HepG2 (cell line): ENCODE measurements around the gene CERS4. TPM values are rescaled to one million over a fixed set of nuclear protein-coding genes. Genes with fewer than 3 reads are reported as not detected.

ENCODE experiments used
- ELF3 ChIP-seq: IDR thresholded peaks from 2 replicates; pipeline ENCODE4 v1.6.1; 2016; ENCODE audit warnings: missing genetic modification reagents, missing compliant biosample characterization
- KDM4B ChIP-seq: sonication (generic); formaldehyde crosslinking; IDR thresholded peaks from 2 replicates; pipeline ENCODE4 v1.4.0; 2020; ENCODE audit warnings: missing genetic modification reagents
- KLF12 ChIP-seq: sonication (generic); formaldehyde crosslinking; IDR thresholded peaks from 2 replicates; pipeline ENCODE4 v1.4.0; 2020; ENCODE audit warnings: missing genetic modification reagents, borderline replicate concordance
- MEIS2 ChIP-seq: sonication (generic); formaldehyde crosslinking; IDR thresholded peaks from 2 replicates; pipeline ENCODE4 v1.9.0; 2021; ENCODE audit warnings: mild to moderate bottlenecking, missing genetic modification reagents
- ONECUT2 ChIP-seq: sonication (generic); formaldehyde crosslinking; IDR thresholded peaks from 2 replicates; pipeline ENCODE4 v1.4.0; 2020; ENCODE audit warnings: missing genetic modification reagents
- POLR2A ChIP-seq, 2 experiments: IDR thresholded peaks; 2 replicates each; pipeline ENCODE4 v1.6.1; 2011; ENCODE audit warnings: low read depth in 2 of 2, low read length in 2 of 2, mild to moderate bottlenecking in 1 of 2, moderate library complexity in 1 of 2; ENCODE audit not compliant: insufficient read depth in 1 of 2
- RBM39 ChIP-seq: fragments of 200-400 bp; formaldehyde crosslinking; IDR thresholded peaks from one replicate; pipeline ENCODE4 v1.6.1; 2018; ENCODE audit warnings: antibody characterized with exemption, mild to moderate bottlenecking, low read depth, low read length; ENCODE audit not compliant: poor library complexity, severe bottlenecking
- SETDB1 ChIP-seq: sonication (generic); formaldehyde crosslinking; IDR thresholded peaks from 2 replicates; pipeline ENCODE4 v1.5.1; 2020; ENCODE audit warnings: missing genetic modification reagents, mild to moderate bottlenecking, borderline replicate concordance
- STAG1 ChIP-seq: sonication (generic); formaldehyde crosslinking; IDR thresholded peaks from 2 replicates; pipeline ENCODE4 v1.4.0; 2020; ENCODE audit warnings: missing genetic modification reagents
- ZBTB3 ChIP-seq: sonication (generic); formaldehyde crosslinking; IDR thresholded peaks from 2 replicates; pipeline ENCODE4 v1.4.0; 2020; ENCODE audit warnings: low read depth, mild to moderate bottlenecking, moderate library complexity, missing genetic modification reagents, borderline replicate concordance
- polyA plus RNA-seq, 8 experiments: library from polyadenylated mRNA; depleted of rRNA in 3 of 8; stranded (reverse) in 7 of 8; unstranded in 1 of 8; fragments of >200 nt; fragmentation: Illumina TruSeq in 4 of 8; extraction: Trizol in 4 of 8; gene quantifications; 2 replicates each; pipeline versions ENCODE4 v1.2.1 to v1.2.3, GENCODE V29; 2011 to 2016; ENCODE audit warnings: low read depth in 4 of 8, missing spikeins in 1 of 8, mixed read lengths in 1 of 8; ENCODE audit not compliant: insufficient read depth in 1 of 8
- total RNA-seq, 5 experiments: library from RNA; depleted of rRNA; stranded (reverse); fragments of >200 nt; fragmentation: Illumina TruSeq; extraction: Trizol; gene quantifications; 2 replicates each; pipeline ENCODE4 v1.2.3, GENCODE V29; 2016; ENCODE audit warnings: low read depth in 1 of 5
- TF ChIP-seq, protein P1 (sequence below): sonication (generic); formaldehyde crosslinking; IDR thresholded peaks from 2 replicates; pipeline ENCODE4 v1.5.1; 2020; ENCODE audit warnings: mild to moderate bottlenecking, missing genetic modification reagents, moderate library complexity
- TF ChIP-seq, protein P2 (sequence below): sonication (generic); formaldehyde crosslinking; IDR thresholded peaks from 2 replicates; pipeline ENCODE4 v1.4.0; 2020; ENCODE audit warnings: missing genetic modification reagents, borderline replicate concordance
- TF ChIP-seq, protein P3 (sequence below): sonication (generic); formaldehyde crosslinking; IDR thresholded peaks from 2 replicates; pipeline ENCODE4 v1.5.1; 2020; ENCODE audit warnings: mild to moderate bottlenecking, missing genetic modification reagents
- TF ChIP-seq, protein P4 (sequence below): sonication (generic); formaldehyde crosslinking; IDR thresholded peaks from 2 replicates; pipeline ENCODE4 v1.4.0; 2020; ENCODE audit warnings: missing genetic modification reagents
- TF ChIP-seq, protein P5 (sequence below): sonication (generic); formaldehyde crosslinking; IDR thresholded peaks from 2 replicates; pipeline ENCODE4 v1.5.0; 2020; ENCODE audit warnings: mild to moderate bottlenecking, missing genetic modification reagents, moderate library complexity

CERS4 gene
- total and polyA plus RNA-seq, 2 of the 13 experiments (the other 11 are each of a cell fraction or from before 2014, with no cell fraction given) = 74.7 to 83.5 TPM

DNA sequence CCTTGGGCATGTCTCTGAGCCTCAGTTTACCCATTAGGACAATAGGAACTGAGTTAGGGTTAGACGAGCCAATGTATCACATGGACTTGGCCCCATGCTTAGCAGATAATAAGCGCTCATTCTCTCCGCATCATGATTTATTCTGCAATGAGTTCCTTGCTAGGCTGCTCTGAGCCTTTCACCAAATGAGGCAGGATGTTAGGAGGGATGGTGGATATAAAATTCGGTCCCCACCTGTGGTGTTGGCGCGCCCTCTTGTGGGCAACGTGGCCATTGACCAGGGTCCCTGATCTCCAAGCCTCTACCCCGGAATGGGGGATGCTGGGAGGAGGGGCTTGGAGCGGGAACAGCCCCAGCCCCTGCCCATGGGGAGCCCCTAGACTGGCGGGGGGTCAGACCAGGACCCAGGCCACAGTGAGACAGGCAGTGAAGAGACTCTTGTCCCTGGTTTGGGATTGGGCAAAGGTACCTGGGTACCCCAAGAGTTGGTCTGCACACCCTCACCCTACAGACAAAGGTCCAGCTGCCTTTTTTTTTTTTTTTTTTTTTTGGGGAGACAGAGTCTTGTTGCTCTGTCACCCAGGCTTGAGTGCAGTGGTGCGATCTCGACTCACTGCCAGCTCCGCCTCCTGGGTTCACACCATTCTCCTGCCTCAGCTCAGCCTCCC, 43.9 kb downstream of the CERS4 start (continued):
- TF ChIP-seq, protein P1, sequence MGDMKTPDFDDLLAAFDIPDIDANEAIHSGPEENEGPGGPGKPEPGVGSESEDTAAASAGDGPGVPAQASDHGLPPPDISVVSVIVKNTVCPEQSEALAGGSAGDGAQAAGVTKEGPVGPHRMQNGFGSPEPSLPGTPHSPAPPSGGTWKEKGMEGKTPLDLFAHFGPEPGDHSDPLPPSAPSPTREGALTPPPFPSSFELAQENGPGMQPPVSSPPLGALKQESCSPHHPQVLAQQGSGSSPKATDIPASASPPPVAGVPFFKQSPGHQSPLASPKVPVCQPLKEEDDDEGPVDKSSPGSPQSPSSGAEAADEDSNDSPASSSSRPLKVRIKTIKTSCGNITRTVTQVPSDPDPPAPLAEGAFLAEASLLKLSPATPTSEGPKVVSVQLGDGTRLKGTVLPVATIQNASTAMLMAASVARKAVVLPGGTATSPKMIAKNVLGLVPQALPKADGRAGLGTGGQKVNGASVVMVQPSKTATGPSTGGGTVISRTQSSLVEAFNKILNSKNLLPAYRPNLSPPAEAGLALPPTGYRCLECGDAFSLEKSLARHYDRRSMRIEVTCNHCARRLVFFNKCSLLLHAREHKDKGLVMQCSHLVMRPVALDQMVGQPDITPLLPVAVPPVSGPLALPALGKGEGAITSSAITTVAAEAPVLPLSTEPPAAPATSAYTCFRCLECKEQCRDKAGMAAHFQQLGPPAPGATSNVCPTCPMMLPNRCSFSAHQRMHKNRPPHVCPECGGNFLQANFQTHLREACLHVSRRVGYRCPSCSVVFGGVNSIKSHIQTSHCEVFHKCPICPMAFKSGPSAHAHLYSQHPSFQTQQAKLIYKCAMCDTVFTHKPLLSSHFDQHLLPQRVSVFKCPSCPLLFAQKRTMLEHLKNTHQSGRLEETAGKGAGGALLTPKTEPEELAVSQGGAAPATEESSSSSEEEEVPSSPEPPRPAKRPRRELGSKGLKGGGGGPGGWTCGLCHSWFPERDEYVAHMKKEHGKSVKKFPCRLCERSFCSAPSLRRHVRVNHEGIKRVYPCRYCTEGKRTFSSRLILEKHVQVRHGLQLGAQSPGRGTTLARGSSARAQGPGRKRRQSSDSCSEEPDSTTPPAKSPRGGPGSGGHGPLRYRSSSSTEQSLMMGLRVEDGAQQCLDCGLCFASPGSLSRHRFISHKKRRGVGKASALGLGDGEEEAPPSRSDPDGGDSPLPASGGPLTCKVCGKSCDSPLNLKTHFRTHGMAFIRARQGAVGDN (CRISPR knock-in tag) = peak; percentile 68
- TF ChIP-seq, protein P2, sequence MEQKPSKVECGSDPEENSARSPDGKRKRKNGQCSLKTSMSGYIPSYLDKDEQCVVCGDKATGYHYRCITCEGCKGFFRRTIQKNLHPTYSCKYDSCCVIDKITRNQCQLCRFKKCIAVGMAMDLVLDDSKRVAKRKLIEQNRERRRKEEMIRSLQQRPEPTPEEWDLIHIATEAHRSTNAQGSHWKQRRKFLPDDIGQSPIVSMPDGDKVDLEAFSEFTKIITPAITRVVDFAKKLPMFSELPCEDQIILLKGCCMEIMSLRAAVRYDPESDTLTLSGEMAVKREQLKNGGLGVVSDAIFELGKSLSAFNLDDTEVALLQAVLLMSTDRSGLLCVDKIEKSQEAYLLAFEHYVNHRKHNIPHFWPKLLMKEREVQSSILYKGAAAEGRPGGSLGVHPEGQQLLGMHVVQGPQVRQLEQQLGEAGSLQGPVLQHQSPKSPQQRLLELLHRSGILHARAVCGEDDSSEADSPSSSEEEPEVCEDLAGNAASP (CRISPR knock-in tag) = no peak
- TF ChIP-seq KDM4B (CRISPR knock-in tag) = 0 out of 2 replicates have a peak, but pooled peaks have one; percentile 34
- peak; percentile 97 for TF ChIP-seq STAG1 (CRISPR knock-in tag)
- no peak for TF ChIP-seq SETDB1
- TF ChIP-seq RBM39 = no peak
- TF ChIP-seq, protein P3, sequence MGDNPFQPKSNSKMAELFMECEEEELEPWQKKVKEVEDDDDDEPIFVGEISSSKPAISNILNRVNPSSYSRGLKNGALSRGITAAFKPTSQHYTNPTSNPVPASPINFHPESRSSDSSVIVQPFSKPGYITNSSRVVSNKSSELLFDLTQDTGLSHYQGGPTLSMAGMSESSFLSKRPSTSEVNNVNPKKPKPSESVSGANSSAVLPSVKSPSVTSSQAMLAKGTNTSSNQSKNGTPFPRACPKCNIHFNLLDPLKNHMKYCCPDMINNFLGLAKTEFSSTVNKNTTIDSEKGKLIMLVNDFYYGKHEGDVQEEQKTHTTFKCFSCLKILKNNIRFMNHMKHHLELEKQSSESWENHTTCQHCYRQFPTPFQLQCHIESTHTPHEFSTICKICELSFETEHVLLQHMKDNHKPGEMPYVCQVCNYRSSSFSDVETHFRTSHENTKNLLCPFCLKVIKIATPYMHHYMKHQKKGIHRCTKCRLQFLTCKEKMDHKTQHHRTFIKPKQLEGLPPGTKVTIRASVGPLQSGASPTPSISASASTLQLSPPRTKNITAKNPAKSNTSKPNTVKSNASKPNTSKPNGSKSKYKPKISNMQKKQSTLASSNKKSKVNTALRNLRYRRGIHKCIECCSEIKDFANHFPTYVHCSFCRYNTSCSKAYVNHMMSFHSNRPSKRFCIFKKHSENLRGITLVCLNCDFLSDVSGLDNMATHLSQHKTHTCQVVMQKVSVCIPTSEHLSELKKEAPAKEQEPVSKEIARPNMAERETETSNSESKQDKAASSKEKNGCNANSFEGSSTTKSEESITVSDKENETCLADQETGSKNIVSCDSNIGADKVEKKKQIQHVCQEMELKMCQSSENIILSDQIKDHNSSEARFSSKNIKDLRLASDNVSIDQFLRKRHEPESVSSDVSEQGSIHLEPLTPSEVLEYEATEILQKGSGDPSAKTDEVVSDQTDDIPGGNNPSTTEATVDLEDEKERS (CRISPR knock-in tag) = no peak
- TF ChIP-seq, protein P4, sequence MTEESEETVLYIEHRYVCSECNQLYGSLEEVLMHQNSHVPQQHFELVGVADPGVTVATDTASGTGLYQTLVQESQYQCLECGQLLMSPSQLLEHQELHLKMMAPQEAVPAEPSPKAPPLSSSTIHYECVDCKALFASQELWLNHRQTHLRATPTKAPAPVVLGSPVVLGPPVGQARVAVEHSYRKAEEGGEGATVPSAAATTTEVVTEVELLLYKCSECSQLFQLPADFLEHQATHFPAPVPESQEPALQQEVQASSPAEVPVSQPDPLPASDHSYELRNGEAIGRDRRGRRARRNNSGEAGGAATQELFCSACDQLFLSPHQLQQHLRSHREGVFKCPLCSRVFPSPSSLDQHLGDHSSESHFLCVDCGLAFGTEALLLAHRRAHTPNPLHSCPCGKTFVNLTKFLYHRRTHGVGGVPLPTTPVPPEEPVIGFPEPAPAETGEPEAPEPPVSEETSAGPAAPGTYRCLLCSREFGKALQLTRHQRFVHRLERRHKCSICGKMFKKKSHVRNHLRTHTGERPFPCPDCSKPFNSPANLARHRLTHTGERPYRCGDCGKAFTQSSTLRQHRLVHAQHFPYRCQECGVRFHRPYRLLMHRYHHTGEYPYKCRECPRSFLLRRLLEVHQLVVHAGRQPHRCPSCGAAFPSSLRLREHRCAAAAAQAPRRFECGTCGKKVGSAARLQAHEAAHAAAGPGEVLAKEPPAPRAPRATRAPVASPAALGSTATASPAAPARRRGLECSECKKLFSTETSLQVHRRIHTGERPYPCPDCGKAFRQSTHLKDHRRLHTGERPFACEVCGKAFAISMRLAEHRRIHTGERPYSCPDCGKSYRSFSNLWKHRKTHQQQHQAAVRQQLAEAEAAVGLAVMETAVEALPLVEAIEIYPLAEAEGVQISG (CRISPR knock-in tag) = peak; percentile 43; the same call in 1 of the 2 replicates
- TF ChIP-seq ELF3 = peak; percentile 51; the same call in 1 of the 2 replicates
- TF ChIP-seq ONECUT2 (CRISPR knock-in tag) = 0 out of 2 replicates have a peak, but pooled peaks have one; percentile 11
- TF ChIP-seq KLF12 (CRISPR knock-in tag) = no peak
- no peak for TF ChIP-seq ZBTB3
- TF ChIP-seq, protein P5, sequence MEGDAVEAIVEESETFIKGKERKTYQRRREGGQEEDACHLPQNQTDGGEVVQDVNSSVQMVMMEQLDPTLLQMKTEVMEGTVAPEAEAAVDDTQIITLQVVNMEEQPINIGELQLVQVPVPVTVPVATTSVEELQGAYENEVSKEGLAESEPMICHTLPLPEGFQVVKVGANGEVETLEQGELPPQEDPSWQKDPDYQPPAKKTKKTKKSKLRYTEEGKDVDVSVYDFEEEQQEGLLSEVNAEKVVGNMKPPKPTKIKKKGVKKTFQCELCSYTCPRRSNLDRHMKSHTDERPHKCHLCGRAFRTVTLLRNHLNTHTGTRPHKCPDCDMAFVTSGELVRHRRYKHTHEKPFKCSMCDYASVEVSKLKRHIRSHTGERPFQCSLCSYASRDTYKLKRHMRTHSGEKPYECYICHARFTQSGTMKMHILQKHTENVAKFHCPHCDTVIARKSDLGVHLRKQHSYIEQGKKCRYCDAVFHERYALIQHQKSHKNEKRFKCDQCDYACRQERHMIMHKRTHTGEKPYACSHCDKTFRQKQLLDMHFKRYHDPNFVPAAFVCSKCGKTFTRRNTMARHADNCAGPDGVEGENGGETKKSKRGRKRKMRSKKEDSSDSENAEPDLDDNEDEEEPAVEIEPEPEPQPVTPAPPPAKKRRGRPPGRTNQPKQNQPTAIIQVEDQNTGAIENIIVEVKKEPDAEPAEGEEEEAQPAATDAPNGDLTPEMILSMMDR (CRISPR knock-in tag) = peak; percentile 97
- TF ChIP-seq MEIS2 (CRISPR knock-in tag) = no peak
- 0 out of 4 replicates have a peak, but pooled peaks of 1 of the 2 experiments have one; percentile 21 for TF ChIP-seq POLR2A (IDR thresholded peaks at IDR 0.05; ENCODE audit: insufficient read depth in 1 of 2, low read depth in 2 of 2, low read length in 2 of 2)
